MG63 (cell line): Measurements from ENCODE around the gene ZSWIM7. TPM values are rescaled to one million over a fixed set of nuclear protein-coding genes. Genes with fewer than 3 reads are reported as not detected.
"Not testable (repeated sequence)": the region's sequence is repeated elsewhere in the genome, so short reads cannot be mapped to it uniquely, and the experiment has no call there.

Source experiments
- DNase-seq: peaks from one replicate; pipeline ENCODE4 v3.0.0-alpha.2; 2020
- H3K27me3 ChIP-seq: fragments of 250-450 bp; sonication (Bioruptor Pico); 2 replicates; pipeline ENCODE4 v1.5.1; 2020; ENCODE audit warnings: mild to moderate bottlenecking, moderate library complexity
- H3K36me3 ChIP-seq: fragments of 250-450 bp; sonication (Bioruptor Pico); 2 replicates; pipeline ENCODE4 v1.5.1; 2020; ENCODE audit warnings: mild to moderate bottlenecking, moderate library complexity
- H3K4me3 ChIP-seq: fragments of 250-450 bp; sonication (Bioruptor Pico); 2 replicates; pipeline ENCODE4 v1.5.1; 2020; ENCODE audit warnings: mild to moderate bottlenecking, moderate library complexity
- H3K9me3 ChIP-seq: fragments of 250-450 bp; sonication (Bioruptor Pico); 2 replicates; pipeline ENCODE4 v1.5.1; 2020; ENCODE audit warnings: mild to moderate bottlenecking, moderate library complexity
- total RNA-seq: library from RNA; depleted of rRNA; stranded (reverse); fragments of >200 nt; shearing (Covaris generic); gene quantifications from 2 replicates; pipeline ENCODE4 v1.2.3, GENCODE V29; 2014; ENCODE audit warnings: low replicate concordance

Gene ZSWIM7
- total RNA-seq, 1 experiment from 2014 or later: 11.5 TPM

GRCh38 chr17:15947976-15948752, 51.3 kb downstream of the ZSWIM7 start:
- Histone ChIP-seq H3K36me3 (no peaks in the 10 kb centered on the region), H3K4me3 (no peak overlapping the region; the same call in 1 of the 2 replicates)
- DNase-seq: no peak

GRCh38 chr17:15947271-15947670, 52.2 kb downstream of the ZSWIM7 start:
- Histone ChIP-seq H3K9me3 (no peaks in the 10 kb centered on the region), H3K27me3 (no peaks in the 10 kb centered on the region), H3K4me3 (peak overlapping the region; percentile 66), H3K36me3 (no peaks in the 10 kb centered on the region)
- peak; percentile 41 for DNase-seq

More at GRCh38 chr17:15947976-15948752, 51.3 kb downstream of the ZSWIM7 start:
- Histone ChIP-seq H3K27me3 (no peaks in the 10 kb centered on the region), H3K9me3 (no peaks in the 10 kb centered on the region)

- H3K36me3 ChIP-seq: no peaks in the 10 kb centered on the region
- no peaks in the 10 kb centered on the region for H3K9me3 ChIP-seq
- no peak for DNase-seq
- H3K4me3 ChIP-seq: peak overlapping the region; percentile 66
- H3K27me3 ChIP-seq: no peaks in the 10 kb centered on the region
These were observed 52.8 kb downstream of the ZSWIM7 start for GRCh38 chr17:15946611-15947120.

DNA sequence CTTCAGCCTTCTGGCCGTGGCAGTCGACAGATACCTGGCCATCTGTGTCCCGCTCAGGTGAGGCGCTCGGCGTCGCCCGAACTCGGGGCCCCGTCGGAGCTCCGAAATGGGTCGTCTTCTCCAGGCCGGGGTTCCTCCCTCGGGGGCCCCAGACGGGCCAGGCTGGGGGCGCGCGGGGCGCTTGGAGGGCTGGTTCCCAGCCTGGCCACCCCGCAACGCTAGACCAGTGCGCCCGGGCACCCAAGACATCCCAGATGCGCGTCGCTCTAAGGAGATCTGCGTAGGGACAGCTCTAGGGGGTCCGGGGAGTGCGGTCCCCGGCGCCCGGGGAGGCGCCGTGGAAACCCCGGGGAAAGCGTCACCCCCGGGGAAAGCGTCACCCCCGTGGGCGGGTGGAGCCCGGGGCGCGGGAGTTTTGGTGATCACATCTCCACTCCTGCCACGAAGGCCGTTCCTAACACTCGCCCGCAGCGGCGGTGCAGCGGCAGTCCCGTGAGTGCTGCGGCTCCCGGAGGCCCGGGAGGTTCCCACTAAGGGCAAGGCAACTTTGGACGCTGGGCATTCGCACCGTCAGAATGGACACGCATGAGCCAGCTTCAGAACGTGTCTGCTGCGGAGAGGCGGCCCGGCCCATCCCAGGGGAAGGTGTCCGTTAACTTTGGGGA, 53.8 kb downstream of the ZSWIM7 start:
- peak overlapping the region; percentile 66 for H3K4me3 ChIP-seq
- H3K9me3 ChIP-seq: no peaks in the 10 kb centered on the region
- H3K27me3 ChIP-seq: no peaks in the 10 kb centered on the region
- H3K36me3 ChIP-seq: no peaks in the 10 kb centered on the region
- DNase-seq: no peak

- peak; percentile 73 for DNase-seq
- Histone ChIP-seq H3K27me3 (no peaks in the 10 kb centered on the region), H3K36me3 (no peaks in the 10 kb centered on the region), H3K9me3 (no peaks in the 10 kb centered on the region), H3K4me3 (peak within 1 kb of the TSS; percentile 66)
These were observed 54.6 kb downstream of the ZSWIM7 start, which contains the start of gene ADORA2B for GRCh38 chr17:15944759-15945526. Gene ADORA2B (plus strand): TSS chr17:15945130. CDS start chr17:15945249, 119 bp downstream.

GRCh38 chr17:15943971-15944758, 55.3 kb downstream of the ZSWIM7 start:
- H3K9me3 ChIP-seq: no peaks in the 10 kb centered on the region
- H3K27me3 ChIP-seq: no peaks in the 10 kb centered on the region
- no peak for DNase-seq
- no peaks in the 10 kb centered on the region for H3K36me3 ChIP-seq
- H3K4me3 ChIP-seq: peak overlapping the region; percentile 66

GRCh38 chr17:15942207-15942833, 57.2 kb downstream of the ZSWIM7 start:
- Histone ChIP-seq H3K27me3 (no peaks in the 10 kb centered on the region), H3K36me3 (no peaks in the 10 kb centered on the region), H3K9me3 (no peaks in the 10 kb centered on the region), H3K4me3 (no peak overlapping the region)
- no peak for DNase-seq

- Histone ChIP-seq H3K9me3 (no peaks in the 10 kb centered on the region), H3K4me3 (no peak overlapping the region), H3K36me3 (no peaks in the 10 kb centered on the region), H3K27me3 (no peaks in the 10 kb centered on the region)
- no peak for DNase-seq
These were observed 57.7 kb downstream of the ZSWIM7 start for GRCh38 chr17:15941781-15942180.

GRCh38 chr17:15936481-15936880, 63.0 kb downstream of the ZSWIM7 start:
- H3K4me3 ChIP-seq, H3K36me3 ChIP-seq, H3K9me3 ChIP-seq, DNase-seq, H3K27me3 ChIP-seq: not testable (repeated sequence)

DNA sequence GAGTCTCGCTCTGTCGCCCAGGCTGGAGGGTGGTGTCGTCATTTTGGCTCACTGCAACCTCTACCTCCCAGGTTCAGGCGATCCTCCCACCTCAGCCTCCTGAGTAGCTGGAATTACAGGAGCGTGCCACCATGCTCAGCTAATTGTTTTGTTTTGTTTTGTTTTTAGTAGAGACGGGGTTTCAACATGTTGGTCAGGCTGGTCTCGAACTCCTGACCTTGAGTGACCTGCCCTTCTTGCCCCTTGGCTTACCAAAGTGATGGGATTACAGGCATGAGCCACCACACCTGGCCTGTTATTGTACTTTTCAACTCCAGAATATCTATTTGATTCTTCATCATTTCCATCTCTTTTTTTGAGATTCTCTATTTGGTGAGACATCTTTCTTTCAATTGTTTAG, 63.6 kb downstream of the ZSWIM7 start:
- H3K27me3 ChIP-seq: no peaks in the 10 kb centered on the region
- H3K4me3 ChIP-seq: no peak overlapping the region
- DNase-seq: no peak
- H3K36me3 ChIP-seq: no peaks in the 10 kb centered on the region
- H3K9me3 ChIP-seq: no peaks in the 10 kb centered on the region

GRCh38 chr17:15934866-15935265, 64.6 kb downstream of the ZSWIM7 start:
- H3K27me3 ChIP-seq: no peaks in the 10 kb centered on the region

DNA sequence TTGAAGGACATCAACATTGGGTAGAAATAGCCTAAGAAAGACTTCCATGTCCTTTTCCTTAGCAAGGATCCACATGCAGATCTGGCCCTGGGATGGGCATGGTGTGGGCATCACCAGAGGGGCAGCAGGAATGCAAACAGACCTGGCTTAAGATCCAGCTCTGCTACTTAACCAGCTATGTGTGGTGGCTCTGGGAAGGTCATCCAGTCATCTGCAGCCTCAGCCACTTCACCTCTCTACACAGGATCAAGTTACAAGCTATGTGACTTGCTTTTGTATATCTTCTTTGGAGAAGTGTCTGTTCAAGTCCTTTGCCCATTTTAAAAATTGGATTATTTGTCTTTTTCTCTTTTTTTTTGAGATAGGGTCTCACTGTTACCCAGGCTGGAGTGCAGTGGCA, 68.1 kb downstream of the ZSWIM7 start:
- H3K27me3 ChIP-seq: no peaks in the 10 kb centered on the region
- no peaks in the 10 kb centered on the region for H3K36me3 ChIP-seq
- H3K9me3 ChIP-seq: no peaks in the 10 kb centered on the region
- no peak for DNase-seq
- H3K4me3 ChIP-seq: no peak overlapping the region

More at GRCh38 chr17:15934866-15935265, 64.6 kb downstream of the ZSWIM7 start:
- Histone ChIP-seq H3K36me3 (no peaks in the 10 kb centered on the region), H3K4me3 (no peak overlapping the region), H3K9me3 (no peaks in the 10 kb centered on the region)
- no peak for DNase-seq

DNA sequence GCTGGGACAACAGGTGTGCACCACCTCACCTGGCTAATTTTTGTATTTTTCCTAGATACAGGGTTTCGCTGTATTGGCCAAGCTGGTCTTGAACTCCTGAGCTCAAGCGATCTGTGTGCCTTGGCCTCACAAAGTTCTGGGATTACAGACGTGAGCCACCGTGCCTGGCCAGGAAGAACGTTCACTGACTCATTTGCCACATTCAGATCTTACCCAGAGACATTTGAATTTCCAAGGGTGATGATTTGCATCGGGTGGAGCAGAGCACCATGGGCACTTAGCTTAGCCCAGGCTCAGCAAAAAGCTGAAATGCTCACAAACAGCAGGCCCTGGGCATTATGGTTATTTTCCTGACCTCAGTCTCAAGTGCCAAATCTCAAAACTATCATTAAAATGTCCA, 69.1 kb downstream of the ZSWIM7 start:
- DNase-seq: no peak
- Histone ChIP-seq H3K4me3 (no peak overlapping the region), H3K27me3 (no peaks in the 10 kb centered on the region), H3K36me3 (no peaks in the 10 kb centered on the region), H3K9me3 (no peaks in the 10 kb centered on the region)

- no peaks in the 10 kb centered on the region for H3K27me3 ChIP-seq
- H3K9me3 ChIP-seq: no peaks in the 10 kb centered on the region
- DNase-seq: no peak
- no peak overlapping the region for H3K4me3 ChIP-seq
- no peaks in the 10 kb centered on the region for H3K36me3 ChIP-seq
These were observed 69.6 kb downstream of the ZSWIM7 start for GRCh38 chr17:15929941-15930340.

DNA sequence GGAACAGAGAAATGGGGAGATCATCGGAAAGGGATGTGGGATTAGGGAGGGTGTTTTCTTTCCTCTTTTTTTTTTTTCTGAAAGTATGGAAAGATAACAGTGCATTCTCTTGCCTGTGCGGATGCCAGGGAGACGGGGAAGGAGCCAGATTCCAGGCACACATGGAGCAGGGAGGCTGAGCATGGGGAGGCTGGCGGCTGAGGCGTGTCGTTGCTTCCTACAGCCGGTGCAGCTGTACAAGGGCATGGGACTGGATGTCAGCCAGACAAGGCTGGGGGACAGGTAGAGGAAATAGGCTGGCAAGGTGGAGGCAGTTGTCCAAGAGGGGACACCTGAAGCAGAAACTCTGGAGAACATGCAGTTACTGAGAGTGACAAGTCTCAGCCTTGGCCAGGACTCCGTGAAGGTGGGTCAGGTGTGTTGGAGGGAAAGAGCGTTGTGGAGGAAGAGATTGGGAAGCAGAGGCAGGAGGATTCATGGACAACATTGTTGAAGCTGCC, 71.2 kb downstream of the ZSWIM7 start:
- DNase-seq: no peak
- no peaks in the 10 kb centered on the region for H3K9me3 ChIP-seq
- no peaks in the 10 kb centered on the region for H3K36me3 ChIP-seq
- no peaks in the 10 kb centered on the region for H3K27me3 ChIP-seq
- H3K4me3 ChIP-seq: no peak overlapping the region
